8988T (cell line): ENCODE results near the gene KLB.
A peak's percentile ranks its signal among the peaks of the same experiment; 100 is the strongest.
"Not testable (repeated sequence)": the region's sequence is repeated elsewhere in the genome, so short reads cannot be mapped to it uniquely, and the experiment has no call there.

Source experiments
- DNase-seq: peaks from one replicate; pipeline ENCODE4 v3.0.0; 2011

Gene KLB

GRCh38 chr4:39406763-39407583, at the start of gene KLB:
Gene KLB, plus strand, starts transcription at chr4:39406930. Its CDS starts 20 bp downstream, at chr4:39406950.
- DNase-seq: no peak

GRCh38 chr4:39357002-39357401, 49.7 kb upstream of the KLB start:
- no peak for DNase-seq

GRCh38 chr4:39360611-39361010, 46.1 kb upstream of the KLB start:
- not testable (repeated sequence) for DNase-seq

GRCh38 chr4:39362827-39363226, 43.9 kb upstream of the KLB start:
- DNase-seq: no peak

GRCh38 chr4:39363773-39364393, 42.8 kb upstream of the KLB start:
- DNase-seq: no peak

GRCh38 chr4:39365360-39365759, 41.4 kb upstream of the KLB start:
- no peak for DNase-seq

GRCh38 chr4:39365830-39366771, 40.6 kb upstream of the KLB start, which contains the start of gene RFC1:
Gene RFC1, minus strand, starts transcription at chr4:39366362. Its CDS starts 121 bp downstream, at chr4:39366241.
- peak; percentile 53 for DNase-seq

GRCh38 chr4:39367166-39367565, 39.6 kb upstream of the KLB start:
- DNase-seq: no peak

GRCh38 chr4:39369301-39369700, 37.4 kb upstream of the KLB start:
- no peak for DNase-seq

GRCh38 chr4:39371209-39371608, 35.5 kb upstream of the KLB start:
- not testable (repeated sequence) for DNase-seq

- no peak for DNase-seq
Measured at GRCh38 chr4:39375478-39375877, 31.3 kb upstream of the KLB start.

- DNase-seq: no peak
Measured at GRCh38 chr4:39383690-39384089, 23.0 kb upstream of the KLB start.

- no peak for DNase-seq
Measured at GRCh38 chr4:39384563-39384962, 22.2 kb upstream of the KLB start.

- no peak for DNase-seq
Measured at GRCh38 chr4:39390603-39391002, 16.1 kb upstream of the KLB start.

- DNase-seq: no peak
Measured at GRCh38 chr4:39394706-39395105, 12.0 kb upstream of the KLB start.

- not testable (repeated sequence) for DNase-seq
Measured at GRCh38 chr4:39401640-39402039, 5.1 kb upstream of the KLB start.

- no peak for DNase-seq
Measured at GRCh38 chr4:39407584-39407885, 805 bp downstream of the KLB start.

GRCh38 chr4:39410415-39410814, 3.7 kb downstream of the KLB start:
- DNase-seq: no peak

GRCh38 chr4:39411561-39411960, 4.8 kb downstream of the KLB start:
- not testable (repeated sequence) for DNase-seq

GRCh38 chr4:39415678-39416283, 9.1 kb downstream of the KLB start:
- DNase-seq: no peak

GRCh38 chr4:39422247-39422646, 15.5 kb downstream of the KLB start:
- DNase-seq: no peak

- DNase-seq: not testable (repeated sequence)
Measured at GRCh38 chr4:39425297-39425696, 18.6 kb downstream of the KLB start.

GRCh38 chr4:39426728-39427127, 20.0 kb downstream of the KLB start:
- DNase-seq: no peak
